Skin of body (tissue), 2 donors: ENCODE data around the gene CFAP77. TPM values are rescaled to one million over a fixed set of nuclear protein-coding genes. Genes with fewer than 3 reads are reported as not detected.
A peak's percentile ranks its signal among the peaks of the same experiment; 100 is the strongest.
"Not testable (repeated sequence)": the region's sequence is repeated elsewhere in the genome, so short reads cannot be mapped to it uniquely, and the experiment has no call there.

ENCODE experiments used
- DNase-seq: peaks from one replicate; lab custom pipeline; 2025; lab: John Stamatoyannopoulos, UW
- total RNA-seq: library from RNA; depleted of rRNA; stranded (reverse); fragments of >200 nt; gene quantifications from one replicate; pipeline ENCODE4 v1.2.3, GENCODE V29; 2014

The CFAP77 gene
- total RNA-seq, 1 donor from 2014 or later: not detected

DNA sequence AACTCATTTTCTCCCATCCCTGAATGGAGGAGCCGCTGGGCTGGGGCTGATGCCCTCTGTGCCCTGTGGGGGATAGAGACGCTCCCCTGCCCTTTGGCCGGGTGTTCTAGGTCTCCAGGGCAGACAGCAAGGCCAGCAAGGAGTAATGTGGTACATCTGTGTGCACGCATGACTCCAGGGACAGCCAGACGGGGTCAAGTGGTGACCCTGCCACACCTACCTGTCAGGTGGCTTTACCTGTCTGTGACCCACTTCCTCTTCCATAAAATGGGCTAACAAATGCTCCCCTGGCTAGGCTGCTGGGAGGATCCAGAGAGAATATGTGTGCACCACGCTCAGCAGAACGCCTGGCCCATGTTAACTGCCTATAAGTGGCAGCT is 137.0 kb downstream of the CFAP77 start:
- DNase-seq: no peak

- DNase-seq: no peak
Measured at GRCh38 chr9:132547436-132547835, 137.4 kb downstream of the CFAP77 start.

GRCh38 chr9:132547976-132548730 is 138.1 kb downstream of the CFAP77 start:
- no peak for DNase-seq

DNA sequence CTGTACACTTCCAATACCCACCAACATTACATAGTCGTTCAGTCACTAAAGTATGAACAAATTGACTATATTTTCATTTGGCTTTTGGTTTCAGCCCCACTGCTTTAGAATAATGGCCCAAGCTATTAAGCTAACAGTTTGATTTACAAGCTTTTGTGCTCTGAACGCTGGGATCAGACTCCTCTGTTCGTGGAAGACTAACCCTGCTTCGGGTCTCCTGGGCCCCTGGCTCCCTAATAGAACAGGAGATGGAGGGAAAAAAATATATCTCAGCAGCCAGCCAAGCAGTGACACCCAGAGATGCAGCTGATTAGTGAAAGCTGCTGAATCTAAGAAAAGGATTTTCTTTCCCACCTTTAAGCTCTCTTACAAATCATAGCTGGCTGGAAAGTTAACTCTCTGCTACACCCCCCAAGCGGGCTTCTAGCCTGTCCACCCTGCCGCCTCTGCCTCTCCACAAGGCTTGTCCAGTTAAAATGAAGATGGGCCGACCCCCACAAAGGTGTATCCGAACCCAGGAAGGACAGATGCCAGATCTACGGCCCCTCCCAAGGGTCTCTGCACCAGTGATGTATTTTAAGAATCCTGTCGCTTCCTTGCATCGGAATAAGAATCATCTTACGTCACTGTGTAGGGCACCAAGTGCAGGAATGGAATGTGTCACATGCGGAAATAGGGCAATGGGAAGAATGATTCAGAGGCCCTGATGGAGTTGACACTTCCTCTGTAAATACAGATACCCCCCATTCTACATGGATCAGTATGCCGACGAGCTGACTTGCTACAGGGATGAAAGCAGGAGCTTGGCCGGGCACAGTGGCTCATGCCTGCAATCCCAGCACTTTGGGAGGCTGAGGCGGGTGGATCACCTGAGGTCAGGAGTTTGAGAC is 139.0 kb downstream of the CFAP77 start:
- no peak for DNase-seq

DNA sequence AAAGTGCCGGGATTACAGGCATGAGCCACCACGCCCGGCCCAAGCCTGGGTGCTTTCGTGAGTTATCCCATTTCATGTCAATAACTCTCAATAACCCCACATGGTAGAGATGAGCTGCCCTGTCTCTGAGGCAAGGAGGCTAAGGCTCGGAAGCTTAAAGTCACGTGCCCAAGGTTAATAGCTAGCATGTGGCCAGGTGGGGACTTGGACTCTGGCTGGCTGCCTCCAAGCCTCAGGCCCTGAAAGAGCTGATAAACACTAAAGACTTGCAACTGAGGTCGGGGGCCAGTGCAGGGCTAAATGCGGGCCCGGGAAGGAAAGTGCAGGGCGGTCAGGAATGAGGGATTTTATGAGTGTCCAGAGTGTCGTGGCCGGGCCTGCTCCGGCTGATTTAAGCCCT is 141.5 kb downstream of the CFAP77 start:
- no peak for DNase-seq

GRCh38 chr9:132552041-132552440 is 142.0 kb downstream of the CFAP77 start:
- no peak for DNase-seq

- no peak for DNase-seq
Measured at GRCh38 chr9:132554755-132555154, 144.7 kb downstream of the CFAP77 start.

DNA sequence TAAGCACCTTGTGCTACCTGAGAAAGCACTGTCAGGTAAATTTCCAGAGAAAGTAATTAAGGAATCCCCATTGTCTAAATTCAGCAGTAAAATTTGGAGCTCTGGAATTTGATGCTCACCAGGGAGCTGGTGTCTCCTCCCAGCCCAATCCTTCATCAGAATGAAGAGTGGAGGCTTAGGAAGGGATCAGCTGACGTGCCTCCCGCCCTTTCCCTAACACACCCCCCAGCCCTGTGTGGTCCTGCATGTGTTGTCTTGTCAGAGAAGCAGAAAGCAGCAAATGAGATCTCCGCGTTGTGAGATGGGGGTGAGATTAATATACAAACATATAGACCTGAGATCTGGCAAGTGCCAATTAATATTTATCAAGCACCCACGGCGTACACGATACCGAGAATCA is 145.5 kb downstream of the CFAP77 start:
- no peak for DNase-seq

DNA sequence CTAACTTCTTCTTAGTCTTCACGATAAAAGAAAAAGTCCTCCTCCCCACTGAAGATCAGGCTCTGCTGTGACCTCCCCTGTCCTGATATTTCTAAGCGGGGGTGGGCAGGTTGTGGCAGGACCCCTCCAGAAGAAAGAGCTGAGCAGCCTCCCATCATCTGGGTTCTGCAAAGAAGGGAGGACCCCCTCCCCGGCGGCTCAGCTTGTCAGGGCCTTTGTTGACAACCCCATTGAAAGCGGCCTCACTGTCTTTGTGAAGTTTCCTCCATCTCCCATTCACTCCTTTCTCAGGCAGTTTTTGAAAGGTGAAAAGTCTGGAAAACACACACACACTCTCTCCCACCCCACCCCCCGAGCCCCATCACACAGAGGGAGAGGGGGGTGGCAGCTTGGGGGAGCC is 146.2 kb downstream of the CFAP77 start:
- no peak for DNase-seq

DNA sequence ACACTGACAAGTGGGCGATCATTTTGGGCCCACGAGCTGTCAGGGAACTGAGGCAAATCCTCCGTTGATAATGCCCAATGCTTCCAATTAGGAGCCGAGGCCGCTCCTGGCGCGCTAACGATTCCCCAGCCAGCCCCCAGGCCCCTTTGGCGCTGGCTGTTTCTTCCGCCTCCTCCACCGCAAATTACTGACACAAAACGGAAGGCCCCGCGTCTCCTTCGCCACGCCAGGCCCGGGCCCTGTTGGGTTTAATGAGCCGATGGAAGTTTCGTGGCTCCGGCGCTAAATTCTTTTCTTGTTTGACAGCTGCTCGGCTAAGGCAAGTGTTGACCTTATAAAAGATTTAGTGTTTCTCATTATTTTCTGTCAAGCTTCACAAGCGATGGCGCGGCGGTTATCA is 146.7 kb downstream of the CFAP77 start:
- no peak for DNase-seq

- DNase-seq: no peak
Measured at GRCh38 chr9:132557159-132557558, 147.1 kb downstream of the CFAP77 start.

DNA sequence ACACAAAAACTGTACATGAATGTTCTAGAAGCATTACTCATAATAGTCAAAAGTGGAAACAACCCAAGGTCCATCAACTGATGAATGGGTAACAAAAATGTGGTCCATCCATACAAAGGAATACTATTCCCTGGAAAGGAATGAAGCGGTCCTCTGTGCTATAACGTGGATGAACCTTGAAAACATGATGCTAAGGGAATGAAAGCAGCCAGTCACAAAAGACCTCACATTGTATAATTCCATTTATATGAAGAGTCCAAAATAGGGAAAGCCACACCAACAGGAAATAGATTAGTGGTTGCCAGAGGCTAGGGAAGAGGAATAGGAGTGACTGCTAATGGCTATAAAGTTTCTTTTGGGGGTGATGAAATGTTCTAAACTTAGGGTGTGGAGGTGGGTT is 149.7 kb downstream of the CFAP77 start:
- no peak for DNase-seq

DNA sequence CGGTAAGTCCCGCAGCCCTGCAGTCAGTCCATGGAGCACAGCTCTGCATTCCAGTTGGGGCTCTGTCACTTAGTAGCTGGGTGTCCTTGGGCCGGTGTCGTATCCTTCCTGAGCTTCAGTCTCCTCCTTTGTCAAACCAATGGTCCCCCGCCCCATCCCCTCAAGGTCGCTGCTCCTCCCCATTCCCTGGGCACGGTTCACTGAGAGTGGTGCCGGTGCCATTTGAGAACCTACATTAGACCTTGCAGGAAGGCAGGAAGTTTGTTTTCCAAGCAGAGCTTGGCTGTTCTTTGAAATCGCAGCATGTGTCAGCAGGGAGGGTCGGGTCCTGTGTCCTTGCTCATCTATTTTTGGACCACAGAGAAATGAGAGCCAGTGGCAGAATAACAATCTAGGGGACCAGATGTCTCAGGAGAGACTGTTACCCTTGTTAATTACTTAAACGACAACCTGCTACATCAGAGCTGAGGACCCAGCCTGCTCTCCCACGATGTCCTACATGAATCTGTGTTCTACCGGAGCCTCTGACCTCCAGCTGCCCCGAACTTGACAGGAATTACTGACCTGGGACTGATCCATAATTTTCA is 150.7 kb downstream of the CFAP77 start:
- no peak for DNase-seq

GRCh38 chr9:132562306-132562573 is 152.2 kb downstream of the CFAP77 start:
- no peak for DNase-seq

GRCh38 chr9:132564526-132564925 is 154.5 kb downstream of the CFAP77 start:
- no peak for DNase-seq

DNA sequence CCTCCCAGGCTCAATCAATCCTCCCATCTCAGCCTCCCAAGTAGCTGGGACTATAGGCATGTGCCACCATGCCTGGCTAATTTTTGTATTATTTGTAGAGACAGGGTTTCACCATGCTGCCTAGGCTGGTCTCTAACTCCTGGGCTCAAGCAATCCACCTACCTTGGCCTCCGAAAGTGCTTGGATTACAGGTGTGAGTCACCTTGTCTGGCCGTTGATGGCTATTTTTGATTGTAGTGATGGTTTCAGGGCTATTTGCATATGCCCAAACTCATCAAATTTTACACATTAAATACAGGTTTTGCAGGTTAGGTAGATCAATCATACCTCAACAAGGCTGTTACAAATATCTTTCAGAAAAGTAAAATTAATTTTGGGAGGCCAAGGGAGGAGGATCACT is 158.8 kb downstream of the CFAP77 start:
- DNase-seq: not testable (repeated sequence)

- DNase-seq: no peak
Measured at GRCh38 chr9:132571806-132572600, 162.0 kb downstream of the CFAP77 start.

DNA sequence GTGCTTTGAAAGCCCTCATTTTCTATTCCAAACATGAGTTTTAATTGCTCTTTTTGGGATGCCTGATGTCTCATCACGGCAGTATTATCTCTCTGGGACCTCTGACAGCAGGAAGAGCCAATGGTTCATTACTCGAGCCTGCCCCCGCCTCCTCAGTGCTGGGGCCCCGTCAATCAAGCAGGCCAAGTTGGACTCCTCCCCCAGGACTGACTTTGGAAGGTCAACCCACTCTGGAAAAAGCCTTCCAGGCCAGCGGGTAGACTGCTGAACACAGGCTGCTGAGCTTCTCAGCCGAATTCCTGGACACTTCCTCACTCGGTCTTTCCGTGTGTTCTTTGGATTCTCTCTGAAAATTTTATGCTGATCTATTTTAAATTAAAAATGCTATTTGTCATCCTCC is 162.9 kb downstream of the CFAP77 start:
- no peak for DNase-seq

- DNase-seq: peak; percentile 42
Measured at GRCh38 chr9:132575005-132575609, 165.1 kb downstream of the CFAP77 start.

DNA sequence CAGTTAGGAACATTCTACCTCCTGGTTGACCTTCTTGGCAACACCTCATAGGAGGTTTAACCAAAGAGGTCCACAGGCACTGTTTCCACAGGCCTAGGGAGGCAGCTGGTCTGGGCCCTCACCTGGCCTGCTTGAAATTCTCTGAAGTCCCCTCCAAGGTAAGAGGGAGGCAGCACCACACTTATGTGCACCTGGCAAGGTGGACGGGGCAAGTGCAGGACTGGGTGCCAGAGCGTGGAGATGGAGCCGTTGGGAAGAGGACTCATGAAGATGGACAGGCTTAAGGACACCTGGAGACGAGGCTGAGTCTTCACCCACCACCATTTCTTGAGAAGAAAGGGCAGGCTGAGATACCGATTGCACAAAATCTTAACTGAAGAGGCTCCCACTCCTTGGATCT is 165.8 kb downstream of the CFAP77 start:
- DNase-seq: no peak

DNA sequence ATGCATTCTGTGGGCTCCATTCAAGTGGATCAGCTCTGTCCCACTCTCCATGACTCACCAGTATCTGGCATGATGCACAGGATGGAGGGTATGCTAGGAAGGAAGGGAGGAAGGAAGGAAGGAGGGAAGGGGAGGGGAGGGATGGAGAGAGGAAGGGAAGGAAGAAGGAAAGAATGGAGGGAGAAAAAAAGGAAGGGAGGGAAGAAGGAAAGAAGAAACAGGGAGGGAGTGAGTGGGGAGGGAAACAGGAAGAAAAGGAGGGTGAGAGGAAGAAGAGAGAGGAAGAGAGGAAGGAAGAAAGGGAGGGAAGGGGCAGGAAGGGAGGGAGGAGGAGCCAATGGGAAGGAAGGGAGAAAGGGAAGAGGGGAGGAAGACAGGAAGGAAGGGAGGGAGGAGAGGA is 167.1 kb downstream of the CFAP77 start:
- DNase-seq: no peak
